NCI-H82 treated with DMSO at 0.1 percent for 48 hours (cell line): Measurements from ENCODE around the gene NECAB2.

ENCODE experiments used
- DNase-seq: peaks from one replicate; lab custom pipeline; 2025; ENCODE audit not compliant: unreplicated experiment; lab: John Stamatoyannopoulos, UW

NECAB2 gene

DNA sequence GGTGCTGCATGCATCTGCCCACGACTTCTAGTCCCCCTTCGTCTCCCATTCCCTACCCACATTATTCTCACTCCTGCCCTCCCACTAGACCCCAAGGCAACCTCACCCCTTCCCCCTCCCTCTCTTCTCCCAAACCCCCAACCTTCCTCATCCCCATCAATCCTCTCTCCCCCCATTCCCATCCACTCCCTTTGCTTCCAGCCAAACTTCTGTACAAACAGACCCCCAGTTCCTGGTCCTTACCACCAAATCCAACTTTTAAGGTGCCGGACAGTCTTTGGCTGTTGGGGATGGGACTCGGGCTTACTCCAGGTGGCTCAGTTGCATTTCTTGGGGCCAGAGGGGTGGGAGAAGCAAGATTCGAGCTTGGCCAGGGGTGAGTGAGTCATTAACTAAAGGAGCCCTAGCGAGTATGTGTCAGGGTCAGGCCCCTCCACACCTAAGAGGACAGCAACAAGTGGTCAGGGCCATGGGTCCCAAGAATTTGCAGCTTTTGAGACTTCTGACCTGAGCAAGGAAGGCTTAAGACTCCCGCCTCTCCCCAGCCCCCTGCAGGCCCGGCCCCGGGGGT lies 74.3 kb downstream of the NECAB2 start, which contains the start of gene SLC38A8:
Gene SLC38A8 (minus strand): TSS at position 488 of the 571 bp plus-strand sequence. CDS start 638 bp downstream, outside the sequence.
- no peak for DNase-seq

DNA sequence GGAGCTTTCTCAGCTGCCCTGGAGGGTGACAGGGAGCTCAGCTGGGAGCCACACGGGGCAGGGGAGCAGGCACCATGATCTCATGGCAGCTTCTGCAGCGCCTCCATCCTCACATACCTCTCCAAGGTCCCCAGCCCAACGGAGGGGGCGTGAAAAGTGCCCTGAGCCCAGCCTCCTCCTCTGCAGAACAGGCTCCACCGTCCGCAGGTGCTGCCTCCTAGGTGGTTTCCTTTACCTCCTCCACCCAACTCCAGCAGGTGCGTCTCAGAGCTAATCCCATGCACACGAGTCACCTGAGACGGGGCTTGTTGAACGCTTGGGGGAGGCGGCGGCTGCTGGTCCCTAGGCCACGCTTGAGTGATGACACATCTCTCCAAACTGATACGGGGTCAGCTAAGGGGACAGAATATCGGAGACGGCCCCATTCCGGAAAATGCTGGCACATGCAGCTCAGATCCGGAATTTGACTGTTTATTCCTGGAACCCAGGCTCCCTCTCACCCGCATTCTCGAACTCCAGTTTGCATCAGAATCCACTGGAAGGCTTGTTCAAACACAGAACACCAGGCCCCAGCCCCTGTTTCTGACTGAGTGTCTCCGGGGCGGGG lies 74.9 kb downstream of the NECAB2 start:
- no peak for DNase-seq

DNA sequence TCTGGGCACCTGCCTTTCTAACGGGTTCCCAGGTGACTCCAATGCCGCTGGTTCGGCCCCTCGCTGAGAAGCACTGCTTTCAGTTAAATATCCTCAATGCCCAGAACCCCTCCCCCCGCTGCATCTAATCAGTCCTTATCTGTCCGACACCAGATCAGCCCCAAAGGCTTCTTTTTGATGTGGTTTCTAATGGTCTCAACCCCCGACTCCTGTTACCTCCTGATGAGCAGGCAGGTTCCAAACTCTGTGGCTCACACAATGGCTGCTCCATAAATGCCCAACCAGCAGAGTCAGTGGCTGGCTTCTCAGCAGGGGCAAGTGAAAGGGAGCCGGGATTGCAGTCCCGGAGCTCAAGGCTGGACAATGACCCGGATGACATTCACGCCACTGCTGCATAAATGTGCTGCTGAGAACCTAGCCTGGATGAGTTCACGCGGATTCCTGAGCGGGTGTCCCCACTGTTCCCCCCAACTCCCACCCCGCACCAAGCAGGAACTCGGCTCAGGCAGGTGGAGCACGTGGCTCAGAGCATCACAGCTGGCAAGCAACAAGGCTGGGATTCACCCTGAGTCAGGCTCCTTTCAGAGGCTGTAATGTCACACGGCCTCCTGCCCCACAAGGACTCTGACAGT lies 75.6 kb downstream of the NECAB2 start:
- DNase-seq: no peak

DNA sequence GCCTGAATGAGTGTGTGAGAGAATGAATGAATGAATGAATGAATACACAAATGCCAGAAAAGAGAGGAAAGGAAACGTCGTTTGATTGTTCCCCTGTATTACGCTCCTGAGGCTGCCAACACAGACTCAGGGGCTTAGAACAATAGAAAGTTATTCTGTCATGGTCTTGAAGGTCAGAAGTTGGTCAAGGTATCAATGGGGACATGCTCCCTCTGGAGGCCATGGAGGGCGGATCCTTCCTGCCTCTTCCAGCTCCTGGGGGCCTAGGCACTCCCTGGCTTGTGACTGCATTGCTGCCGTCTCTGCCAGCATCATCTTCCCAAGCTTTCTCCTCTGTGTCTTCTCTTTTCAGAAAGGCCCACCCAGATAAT lies 76.1 kb downstream of the NECAB2 start:
- no peak for DNase-seq

DNA sequence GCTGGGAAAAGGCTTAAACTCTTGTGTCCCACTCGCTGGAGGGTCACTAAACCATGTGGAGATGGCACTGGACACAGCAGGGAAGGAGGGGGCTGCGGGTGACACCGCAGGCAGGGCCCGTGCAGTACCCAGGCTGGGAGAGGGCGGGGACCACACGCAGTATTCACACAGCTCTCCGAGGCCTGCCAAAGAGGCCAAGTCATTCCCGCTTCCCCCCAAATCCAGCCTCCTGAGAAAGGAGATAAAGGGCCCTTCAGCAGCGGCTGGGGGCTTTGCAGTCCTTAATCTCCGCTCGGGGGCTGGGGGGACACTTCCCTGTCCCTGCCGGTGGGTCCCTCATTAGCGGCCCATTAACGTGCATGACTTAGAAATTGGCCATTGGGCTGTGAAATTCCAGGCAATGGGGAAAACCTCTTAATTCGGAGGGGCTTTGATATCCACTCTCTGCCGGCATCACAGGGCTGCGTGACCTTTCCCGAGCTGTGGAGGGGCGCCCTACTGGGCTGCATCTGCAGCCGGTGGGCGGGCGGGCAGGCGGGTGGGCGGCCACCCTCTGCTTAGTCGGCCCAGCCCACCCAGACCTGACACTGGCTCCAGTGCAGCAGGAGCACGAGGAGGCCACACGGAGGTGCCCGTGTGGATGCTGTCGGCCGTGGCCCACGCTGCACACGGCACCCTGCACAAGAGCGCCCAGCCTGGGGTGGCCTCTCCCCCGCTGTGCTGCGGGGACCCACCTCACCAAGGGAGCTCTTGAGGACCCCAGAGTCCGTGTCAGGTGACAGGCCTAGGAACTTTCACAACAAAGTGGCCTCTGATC lies 77.2 kb downstream of the NECAB2 start:
- no peak for DNase-seq

DNA sequence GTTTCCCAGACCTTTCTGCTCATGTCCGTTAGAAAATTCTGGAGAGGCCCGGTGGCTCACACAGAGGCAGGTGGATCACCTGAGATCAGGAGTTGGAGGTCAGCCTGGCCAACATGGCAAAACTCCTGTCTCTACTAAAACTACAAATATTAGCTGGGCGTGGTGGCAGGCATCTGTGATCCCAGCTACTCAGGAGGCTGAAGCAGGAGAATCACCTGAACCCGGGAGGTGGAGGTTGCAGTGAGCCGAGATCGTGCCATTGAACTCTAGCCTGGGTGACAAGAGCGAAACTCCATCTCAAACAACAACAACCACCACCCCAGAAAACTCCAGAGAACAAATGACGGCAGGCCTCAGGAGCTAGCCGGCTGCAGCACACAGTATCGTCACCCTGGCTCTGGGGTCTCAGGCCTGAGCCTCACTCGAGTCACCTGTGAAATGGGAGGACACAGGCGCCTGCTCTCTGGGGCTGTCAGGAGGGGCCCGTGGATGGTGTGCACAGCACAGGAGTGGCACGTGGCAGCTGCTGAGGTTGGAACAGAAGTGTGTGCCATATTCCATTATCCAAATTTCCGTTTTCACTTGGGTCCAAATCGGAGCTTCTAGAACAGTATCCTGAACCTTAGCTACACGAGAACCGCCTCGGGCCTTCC lies 77.9 kb downstream of the NECAB2 start:
- DNase-seq: no peak

DNA sequence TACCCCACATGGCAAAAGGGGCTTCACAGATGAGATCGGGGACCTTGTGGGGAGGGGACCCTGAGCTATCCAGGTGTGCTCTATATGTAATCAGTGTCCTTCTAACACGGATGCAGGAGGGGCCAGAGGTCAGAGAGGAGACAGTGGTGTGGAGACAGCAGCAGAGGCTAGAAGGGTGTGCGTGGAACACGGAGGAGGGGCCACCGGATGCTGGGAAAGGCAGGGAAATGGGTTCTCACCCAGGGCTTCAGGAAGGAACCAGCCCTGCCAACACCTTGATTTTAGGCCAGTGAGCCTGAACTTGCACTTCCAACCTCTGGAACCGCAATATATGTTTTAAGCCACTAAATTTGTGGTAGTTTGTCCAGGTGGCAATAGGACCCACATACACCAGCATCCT lies 79.2 kb downstream of the NECAB2 start:
- no peak for DNase-seq

DNA sequence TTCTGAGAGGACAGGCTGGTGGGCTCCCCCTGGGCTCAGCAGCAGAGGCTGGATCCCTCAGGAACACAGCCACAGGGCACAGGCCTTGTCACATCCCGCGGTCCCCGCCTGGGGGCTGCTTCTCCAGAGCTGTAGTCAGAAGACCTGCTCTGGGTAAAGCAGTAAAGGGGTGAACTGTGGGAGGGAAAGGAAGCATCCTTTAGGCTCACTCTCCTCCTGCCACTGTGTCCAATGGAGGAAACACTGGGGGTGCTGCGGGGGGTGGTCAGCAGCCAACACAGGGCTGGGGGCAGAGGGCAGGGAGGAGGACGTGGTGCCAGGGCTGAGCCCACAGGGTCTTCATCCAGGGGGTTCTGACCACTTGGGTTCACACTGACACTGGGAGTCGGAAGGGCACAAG lies 79.6 kb downstream of the NECAB2 start:
- DNase-seq: no peak

DNA sequence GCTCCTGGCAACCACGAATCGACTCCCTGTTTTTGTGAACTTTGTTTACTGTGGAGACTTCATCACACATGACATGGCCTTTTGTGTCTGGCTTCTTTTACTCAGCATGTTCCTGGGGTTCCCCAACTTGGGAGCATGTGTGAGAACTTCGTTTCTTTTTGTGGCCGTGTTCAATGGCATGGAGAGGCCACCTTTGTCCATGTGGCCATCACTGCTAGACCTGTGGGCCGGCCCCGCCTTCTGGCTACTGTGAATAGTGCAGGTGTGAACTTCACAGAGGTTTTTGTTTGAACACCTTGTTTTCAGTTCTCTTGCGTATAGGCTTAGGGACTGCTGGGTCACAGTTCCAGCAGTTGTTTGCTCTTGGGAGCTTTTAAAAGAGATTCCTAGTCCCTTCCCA lies 80.2 kb downstream of the NECAB2 start:
- no peak for DNase-seq

DNA sequence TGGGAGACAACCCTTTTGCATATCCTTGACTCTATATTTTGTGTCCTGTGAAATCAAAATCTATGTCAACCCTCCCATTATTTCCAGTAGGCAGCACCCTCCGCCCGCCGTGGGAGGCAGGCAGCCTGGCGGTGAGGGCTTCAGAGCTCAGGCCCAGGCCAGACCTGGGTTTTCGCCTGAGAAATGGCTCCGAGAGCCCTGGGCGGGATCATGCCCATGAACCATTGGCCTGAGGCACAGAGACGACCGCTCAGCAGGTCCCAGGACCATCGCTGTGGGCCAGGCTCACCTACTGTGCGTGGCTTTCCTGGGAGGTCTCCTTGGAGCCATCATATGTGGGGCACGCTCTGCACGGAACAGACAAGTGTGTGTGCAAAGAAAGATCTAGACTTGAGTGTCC lies 80.8 kb downstream of the NECAB2 start:
- no peak for DNase-seq

DNA sequence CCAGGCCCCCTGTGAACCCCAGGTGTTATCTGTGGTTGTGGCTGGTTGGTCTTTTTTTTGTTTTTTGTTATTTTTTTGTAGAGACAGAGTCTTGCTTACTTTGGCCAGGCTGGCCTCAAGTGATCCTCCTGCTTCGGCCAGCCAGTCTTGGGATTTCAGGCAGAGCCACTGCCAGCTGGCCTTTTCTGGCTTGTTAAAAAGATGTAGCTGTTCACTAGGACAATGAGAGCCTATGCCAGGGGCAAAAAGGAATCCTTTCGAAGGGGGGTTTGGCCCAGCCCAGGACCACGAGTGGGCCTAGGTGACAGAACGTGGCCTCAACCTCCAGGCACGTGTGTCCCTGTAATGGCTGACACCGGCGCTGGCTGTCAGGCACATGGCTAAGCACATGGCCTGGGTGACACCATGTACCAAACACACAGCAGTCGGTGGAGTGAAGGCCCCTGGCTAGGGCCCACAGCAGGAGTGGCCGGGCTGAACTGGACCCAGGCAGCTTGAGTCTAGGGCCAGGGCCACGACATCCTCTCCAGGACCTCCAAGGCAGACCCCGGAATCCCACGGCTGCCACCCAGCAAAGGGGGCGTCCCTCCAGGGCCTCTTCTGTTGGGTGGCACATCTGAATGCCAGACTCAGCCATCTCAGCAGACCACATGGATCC lies 81.5 kb downstream of the NECAB2 start:
- DNase-seq: no peak

DNA sequence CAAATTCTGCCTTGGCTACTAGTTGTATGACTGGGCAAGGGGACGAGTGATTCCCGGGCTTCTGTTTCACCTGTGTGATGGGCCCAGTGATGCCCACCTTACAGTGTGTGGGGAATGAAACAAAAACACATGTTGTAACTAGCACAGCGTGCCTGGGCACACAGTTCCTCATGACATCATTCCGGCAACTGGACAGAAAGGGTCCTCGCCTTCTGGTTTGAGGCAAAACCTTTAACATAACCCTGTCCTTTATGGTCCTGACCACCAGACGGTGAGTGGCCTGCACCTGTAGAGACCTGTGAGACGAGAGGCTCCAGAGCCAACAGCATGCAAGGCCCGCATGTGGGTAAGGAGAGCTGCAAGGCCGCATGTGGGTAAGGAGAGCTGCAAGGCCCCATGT lies 82.3 kb downstream of the NECAB2 start:
- DNase-seq: no peak

DNA sequence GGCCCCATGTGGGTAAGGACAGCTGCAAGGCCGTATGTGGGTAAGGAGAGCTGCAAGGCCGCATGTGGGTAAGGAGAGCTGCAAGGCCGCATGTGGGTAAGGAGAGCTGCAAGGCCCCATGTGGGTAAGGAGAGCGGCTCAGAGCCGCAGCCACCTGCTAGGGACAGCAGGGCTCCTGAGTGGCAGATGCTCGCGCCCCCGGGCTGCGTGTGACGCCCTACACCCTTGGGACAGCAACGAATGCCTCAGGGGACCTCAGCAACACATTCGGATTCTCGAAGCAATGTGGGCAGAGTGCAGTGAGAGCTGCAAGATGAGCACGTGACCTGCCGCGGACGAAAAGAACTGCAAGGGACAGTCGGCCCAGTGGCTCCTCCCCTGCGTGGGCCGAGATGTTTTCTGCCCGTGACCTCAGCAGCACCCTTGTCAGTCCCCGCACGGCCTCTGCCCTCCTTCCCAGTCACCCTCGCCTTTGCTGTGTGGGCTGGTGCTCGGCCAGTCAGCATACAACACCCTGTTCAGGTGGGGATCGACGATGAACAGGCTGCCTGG lies 84.1 kb downstream of the NECAB2 start:
- DNase-seq: no peak
